Mononuclear cell (primary cell): ENCODE data around the gene STX8. TPM values are rescaled to one million over a fixed set of nuclear protein-coding genes. Genes with fewer than 3 reads are reported as not detected.

ENCODE experiments used
- H3K27me3 ChIP-seq: 2 replicates; pipeline ENCODE4 v1.6.0; 2011; ENCODE audit warnings: low read length, control low read depth; ENCODE audit not compliant: insufficient read depth
- H3K4me1 ChIP-seq: 2 replicates; pipeline ENCODE4 v1.5.1; 2011; ENCODE audit warnings: mild to moderate bottlenecking, low read length, control low read depth; ENCODE audit not compliant: insufficient read depth
- H3K4me3 ChIP-seq: 2 replicates; pipeline ENCODE4 v1.5.1; 2011; ENCODE audit warnings: mild to moderate bottlenecking, low read length, moderate library complexity
- H3K9me3 ChIP-seq: 2 replicates; pipeline ENCODE4 v1.5.1; 2011; ENCODE audit warnings: low read depth, mild to moderate bottlenecking, control low read depth, low read length
- total RNA-seq: library from RNA; depleted of rRNA; stranded (reverse); fragments of >200 nt; gene quantifications from one replicate; pipeline ENCODE4 v1.2.3, GENCODE V29; 2012

The STX8 gene
- total RNA-seq, 1 donor, result 67.8 TPM

- no peak overlapping the region for H3K4me3 ChIP-seq
- no peaks in the 10 kb centered on the region for H3K4me1 ChIP-seq
- no peaks in the 10 kb centered on the region for H3K9me3 ChIP-seq
- no peaks in the 10 kb centered on the region for H3K27me3 ChIP-seq
These were observed 87.1 kb downstream of the STX8 start for GRCh38 chr17:9488556-9488955.

DNA sequence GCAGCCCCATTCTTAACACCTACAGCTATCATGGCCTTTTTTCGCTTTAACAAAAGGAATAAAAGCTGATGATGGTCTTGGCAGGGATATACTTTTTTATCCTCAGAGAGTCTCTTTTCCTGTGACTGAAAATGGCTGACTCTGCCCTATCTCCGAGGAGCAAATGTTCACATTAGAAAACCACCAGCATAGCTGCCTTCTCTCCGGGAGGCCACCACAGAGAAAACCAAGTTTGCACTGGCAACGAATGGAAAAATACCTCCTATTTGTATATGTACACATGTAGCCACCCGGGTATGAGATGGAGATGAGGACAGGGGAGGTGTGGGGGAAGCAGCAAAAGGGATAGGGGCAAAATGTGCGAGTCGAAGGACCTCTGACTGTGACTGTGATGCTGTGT lies 88.2 kb downstream of the STX8 start:
- Histone ChIP-seq H3K4me3 (no peak overlapping the region), H3K27me3 (no peaks in the 10 kb centered on the region), H3K4me1 (no peaks in the 10 kb centered on the region), H3K9me3 (no peaks in the 10 kb centered on the region)

DNA sequence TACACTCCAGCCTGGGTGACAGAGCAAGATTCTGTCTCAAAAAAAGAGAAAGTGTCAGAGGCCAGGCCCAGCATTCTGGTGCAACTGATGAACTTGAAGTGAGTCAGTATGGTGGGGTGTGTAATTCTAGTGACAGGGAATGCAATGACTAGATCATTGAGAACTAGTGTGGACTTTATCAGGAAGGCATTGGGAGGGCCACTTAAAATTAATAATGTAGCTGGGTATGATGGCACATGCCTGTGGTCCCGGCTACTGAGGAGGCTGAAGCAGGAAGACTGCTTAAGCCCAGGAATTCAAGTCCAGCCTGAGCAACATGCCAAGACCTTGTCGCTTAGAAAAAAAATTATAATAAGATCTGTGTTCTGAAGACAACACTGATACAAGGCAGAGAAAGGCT lies 90.8 kb downstream of the STX8 start:
- Histone ChIP-seq H3K4me3 (no peak overlapping the region), H3K27me3 (no peaks in the 10 kb centered on the region), H3K9me3 (no peaks in the 10 kb centered on the region), H3K4me1 (no peaks in the 10 kb centered on the region)

GRCh38 chr17:9479964-9480363 lies 95.7 kb downstream of the STX8 start:
- no peaks in the 10 kb centered on the region for H3K27me3 ChIP-seq
- no peak overlapping the region for H3K4me3 ChIP-seq
- no peaks in the 10 kb centered on the region for H3K4me1 ChIP-seq
- H3K9me3 ChIP-seq, result no peaks in the 10 kb centered on the region

GRCh38 chr17:9478889-9479288 lies 96.7 kb downstream of the STX8 start:
- Histone ChIP-seq H3K4me1 (no peaks in the 10 kb centered on the region), H3K4me3 (no peak overlapping the region), H3K27me3 (no peaks in the 10 kb centered on the region), H3K9me3 (no peaks in the 10 kb centered on the region)

- Histone ChIP-seq H3K27me3 (no peaks in the 10 kb centered on the region), H3K4me3 (no peak overlapping the region), H3K9me3 (no peaks in the 10 kb centered on the region), H3K4me1 (peaks cover 20% of the 10 kb centered on the region)
These were observed 100.4 kb downstream of the STX8 start for GRCh38 chr17:9475101-9475658.

DNA sequence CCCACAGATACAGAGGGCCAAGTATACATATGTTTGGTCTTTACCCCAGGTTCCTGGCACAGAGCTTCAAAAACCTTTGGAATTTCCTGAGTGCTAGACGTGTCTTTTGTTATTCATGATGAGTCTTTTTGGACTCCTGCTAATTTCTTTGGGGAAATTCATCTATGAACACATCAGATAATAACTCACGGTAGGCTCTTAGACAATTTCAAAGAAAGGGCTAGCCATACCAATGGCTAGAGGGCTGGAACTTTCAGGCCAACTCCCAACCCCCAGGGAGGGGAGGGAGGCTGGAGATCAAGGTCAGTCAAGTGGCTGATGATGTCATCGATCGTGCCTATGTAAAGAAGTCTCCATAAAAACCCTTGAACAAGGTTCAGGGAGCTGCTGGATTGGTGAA lies 101.9 kb downstream of the STX8 start:
- Histone ChIP-seq H3K4me1 (peaks cover 28% of the 10 kb centered on the region), H3K4me3 (no peak overlapping the region), H3K27me3 (no peaks in the 10 kb centered on the region), H3K9me3 (no peaks in the 10 kb centered on the region)

DNA sequence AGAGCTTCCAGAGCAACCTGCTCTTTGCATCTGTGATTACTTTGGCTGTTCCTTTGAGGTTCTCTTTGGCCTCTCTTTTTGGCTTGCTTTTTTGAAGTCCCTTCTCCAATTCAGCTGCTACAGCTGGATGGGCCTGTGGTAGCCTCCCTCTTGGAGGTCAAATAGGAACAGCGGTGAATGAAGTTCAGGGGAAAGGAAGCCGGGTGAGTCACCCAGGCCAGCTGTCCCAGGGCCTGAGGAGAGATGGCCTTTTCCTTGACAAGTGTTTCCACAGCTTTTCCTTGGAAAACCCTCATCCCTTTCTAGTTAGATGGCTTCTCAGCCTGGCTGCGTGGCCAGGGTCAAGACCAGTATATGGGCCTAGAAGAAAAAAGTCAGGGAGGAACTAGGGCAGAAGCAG lies 103.1 kb downstream of the STX8 start:
- Histone ChIP-seq H3K27me3 (no peaks in the 10 kb centered on the region), H3K4me3 (no peak overlapping the region), H3K4me1 (peaks cover 29% of the 10 kb centered on the region), H3K9me3 (no peaks in the 10 kb centered on the region)

- Histone ChIP-seq H3K9me3 (no peaks in the 10 kb centered on the region), H3K27me3 (no peaks in the 10 kb centered on the region), H3K4me3 (no peak overlapping the region), H3K4me1 (peaks cover 29% of the 10 kb centered on the region)
These were observed 103.5 kb downstream of the STX8 start for GRCh38 chr17:9472094-9472493.

DNA sequence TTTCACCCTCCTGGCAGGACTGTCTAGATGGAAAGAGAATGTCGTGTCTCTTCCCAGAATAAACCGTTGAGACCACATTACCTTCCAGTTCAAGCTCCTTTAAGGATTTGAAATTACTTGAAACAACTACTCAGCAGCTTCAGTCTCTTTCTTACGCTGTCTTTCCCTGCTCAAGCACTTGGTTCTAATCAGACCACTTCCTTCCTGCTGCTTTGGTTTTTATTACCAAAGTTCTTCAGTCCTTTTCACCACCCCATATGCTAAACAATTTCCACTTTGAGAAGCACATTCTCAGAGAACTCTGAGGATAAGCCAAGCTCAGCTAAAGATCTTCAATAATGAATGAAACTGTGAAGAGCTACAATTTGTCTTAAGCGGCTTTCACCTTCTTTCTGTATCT lies 105.4 kb downstream of the STX8 start:
- no peak overlapping the region for H3K4me3 ChIP-seq
- H3K9me3 ChIP-seq, result no peaks in the 10 kb centered on the region
- H3K4me1 ChIP-seq, result peaks cover 29% of the 10 kb centered on the region
- no peaks in the 10 kb centered on the region for H3K27me3 ChIP-seq

DNA sequence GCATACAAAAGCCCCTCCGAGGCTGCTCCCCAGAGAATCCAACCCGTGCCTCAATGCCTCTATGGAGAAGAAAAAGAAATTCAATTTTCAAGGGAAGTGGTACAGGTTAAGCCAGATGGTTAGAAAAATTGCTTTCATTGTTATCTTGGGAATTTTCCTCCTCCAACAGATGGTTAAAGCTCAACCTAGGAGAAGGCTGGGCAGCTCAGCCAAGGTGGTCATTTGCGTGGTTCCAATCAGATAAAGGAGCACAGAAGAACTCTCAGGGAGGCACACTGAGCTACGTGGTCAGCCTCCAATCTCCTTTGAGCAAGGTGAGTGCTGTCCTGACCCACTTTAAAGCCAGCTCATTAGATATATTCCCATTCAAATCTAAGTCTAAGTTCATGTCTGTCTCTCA lies 106.7 kb downstream of the STX8 start:
- H3K9me3 ChIP-seq, result no peaks in the 10 kb centered on the region
- no peaks in the 10 kb centered on the region for H3K27me3 ChIP-seq
- peaks cover 29% of the 10 kb centered on the region for H3K4me1 ChIP-seq
- no peak overlapping the region for H3K4me3 ChIP-seq

GRCh38 chr17:9468532-9468931 lies 107.1 kb downstream of the STX8 start:
- Histone ChIP-seq H3K4me1 (peaks cover 29% of the 10 kb centered on the region), H3K9me3 (no peaks in the 10 kb centered on the region), H3K27me3 (no peaks in the 10 kb centered on the region), H3K4me3 (no peak overlapping the region)

DNA sequence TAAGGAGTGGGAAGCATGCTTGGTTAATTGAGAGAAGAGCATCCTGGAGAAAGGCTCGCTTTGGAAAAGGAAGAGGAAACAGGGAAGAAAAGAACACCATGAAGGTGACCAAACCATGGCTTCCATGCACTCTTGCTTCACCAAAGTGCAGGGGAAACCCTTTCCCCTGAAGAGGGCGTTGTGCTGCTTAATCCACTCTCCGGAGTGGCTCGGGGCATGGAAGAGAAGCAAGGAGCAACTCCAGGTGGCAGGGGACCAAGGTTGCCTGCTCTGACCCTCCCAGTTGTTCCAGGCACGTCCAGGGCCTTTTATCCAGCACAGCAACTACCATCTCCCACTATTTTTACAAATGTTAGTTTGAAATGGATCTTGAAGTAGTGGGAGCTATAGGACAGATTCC lies 108.1 kb downstream of the STX8 start:
- Histone ChIP-seq H3K27me3 (no peaks in the 10 kb centered on the region), H3K9me3 (no peaks in the 10 kb centered on the region), H3K4me1 (peaks cover 29% of the 10 kb centered on the region), H3K4me3 (no peak overlapping the region)

- Histone ChIP-seq H3K27me3 (no peaks in the 10 kb centered on the region), H3K9me3 (no peaks in the 10 kb centered on the region), H3K4me1 (peaks cover 11% of the 10 kb centered on the region), H3K4me3 (no peak overlapping the region)
These were observed 110.3 kb downstream of the STX8 start for GRCh38 chr17:9465210-9465921.

- Histone ChIP-seq H3K4me1 (no peaks in the 10 kb centered on the region), H3K27me3 (no peaks in the 10 kb centered on the region), H3K4me3 (no peak overlapping the region), H3K9me3 (no peaks in the 10 kb centered on the region)
These were observed 118.6 kb downstream of the STX8 start for GRCh38 chr17:9457005-9457404.

DNA sequence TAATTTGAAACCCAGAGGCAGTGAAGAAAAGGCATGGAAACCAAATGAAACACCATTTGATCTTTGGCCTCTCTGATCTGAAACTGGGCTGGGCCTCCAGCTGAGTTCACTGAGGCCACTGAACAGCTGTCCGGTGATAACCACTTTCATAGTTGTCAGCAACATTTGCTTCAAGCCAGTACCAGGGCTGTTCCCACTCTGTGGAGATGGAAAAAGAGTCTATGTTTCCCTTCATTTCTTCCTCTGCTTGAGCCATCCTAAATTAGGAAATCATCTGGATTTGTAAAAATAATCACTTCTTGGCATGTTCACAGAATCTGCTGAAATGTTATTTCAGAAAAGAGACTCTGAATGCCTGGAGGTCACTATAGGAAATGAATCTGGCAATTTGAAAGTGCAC lies 119.3 kb downstream of the STX8 start:
- no peak overlapping the region for H3K4me3 ChIP-seq
- no peaks in the 10 kb centered on the region for H3K27me3 ChIP-seq
- no peaks in the 10 kb centered on the region for H3K9me3 ChIP-seq
- no peaks in the 10 kb centered on the region for H3K4me1 ChIP-seq
